Activated T-cell treated with anti-CD3 and anti-CD28 coated beads for 4 hours (primary cell): ENCODE data around the gene MYH3.
A peak's percentile ranks its signal among the peaks of the same experiment; 100 is the strongest.

Source experiments
- DNase-seq: peaks from one replicate; pipeline ENCODE4 v3.0.0-alpha.2; 2020

MYH3 gene

GRCh38 chr17:10648381-10648780 lies 8.7 kb downstream of the MYH3 start:
- no peak for DNase-seq

- peak; percentile 68 for DNase-seq
These were observed 10.6 kb downstream of the MYH3 start for GRCh38 chr17:10646392-10646990.

DNA sequence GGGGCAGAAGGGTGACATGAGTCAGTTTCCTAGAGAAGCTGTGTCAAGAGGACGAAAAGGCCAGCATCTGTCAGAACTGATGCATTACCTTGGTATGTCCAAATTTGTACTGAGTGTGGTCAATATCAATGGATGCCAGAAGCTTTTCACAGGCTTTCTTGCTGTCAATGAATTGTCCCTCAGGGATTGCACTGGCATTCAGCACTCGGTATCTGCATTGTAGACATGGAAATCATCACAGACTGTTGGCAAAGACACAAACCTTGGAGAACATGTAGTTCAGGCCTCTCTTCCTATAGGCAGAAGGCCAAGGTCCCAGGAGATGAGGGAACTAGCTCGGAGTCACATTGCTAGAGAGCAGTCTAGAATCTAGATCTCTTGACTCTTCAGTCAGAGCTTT lies 16.6 kb downstream of the MYH3 start:
- no peak for DNase-seq

DNA sequence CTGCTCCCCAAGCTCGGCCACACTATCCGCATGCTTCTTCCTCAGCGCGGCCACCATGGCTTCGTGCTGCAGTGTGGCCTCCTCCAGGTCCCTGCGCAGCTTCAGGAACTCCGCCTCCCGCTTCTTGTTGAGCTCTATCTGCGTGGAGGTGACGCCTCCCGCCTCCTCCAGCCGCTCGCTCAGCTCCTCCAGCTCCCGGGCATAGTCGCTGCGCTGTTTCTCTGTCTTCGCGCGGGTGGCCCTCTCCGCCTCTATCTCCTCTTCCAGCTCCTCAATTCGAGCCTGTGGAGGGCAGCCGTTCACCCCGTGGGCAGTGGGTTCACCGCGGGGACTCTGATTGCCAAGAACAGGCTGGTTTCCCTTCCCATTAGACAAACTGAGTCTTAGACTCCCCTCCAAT lies 19.0 kb downstream of the MYH3 start:
- no peak for DNase-seq

- no peak for DNase-seq
These were observed 21.8 kb downstream of the MYH3 start for GRCh38 chr17:10635290-10635689.

DNA sequence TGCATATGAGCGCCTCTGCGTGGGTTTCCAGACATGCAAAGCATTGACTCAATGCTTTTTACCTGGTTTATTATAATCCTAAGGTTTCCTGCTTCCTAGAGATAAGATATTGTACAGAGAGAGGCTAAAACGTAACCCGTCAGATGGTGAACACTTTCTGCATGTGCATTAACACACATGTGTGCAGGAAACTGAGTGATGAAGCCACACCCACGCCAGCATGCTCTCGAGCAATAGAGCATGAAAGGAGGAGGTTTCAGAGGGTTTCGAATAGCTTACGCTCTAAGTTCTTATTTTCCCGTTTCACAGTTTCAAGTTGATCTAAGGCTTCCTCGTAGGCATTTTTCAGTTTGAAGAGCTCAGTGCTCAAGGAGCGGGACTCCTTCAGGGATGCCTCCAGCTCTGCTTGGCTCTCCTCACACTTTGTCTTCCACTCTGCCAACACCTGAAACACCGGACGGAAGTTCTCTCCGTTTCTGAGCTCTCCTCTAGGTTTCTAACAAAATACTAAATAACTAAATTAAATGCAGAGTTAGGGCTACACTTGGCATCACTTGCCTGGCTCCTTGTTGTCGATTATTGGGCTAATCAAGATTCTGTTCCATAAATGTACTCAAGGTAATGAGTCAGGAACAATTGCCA lies 23.2 kb downstream of the MYH3 start:
- no peak for DNase-seq

DNA sequence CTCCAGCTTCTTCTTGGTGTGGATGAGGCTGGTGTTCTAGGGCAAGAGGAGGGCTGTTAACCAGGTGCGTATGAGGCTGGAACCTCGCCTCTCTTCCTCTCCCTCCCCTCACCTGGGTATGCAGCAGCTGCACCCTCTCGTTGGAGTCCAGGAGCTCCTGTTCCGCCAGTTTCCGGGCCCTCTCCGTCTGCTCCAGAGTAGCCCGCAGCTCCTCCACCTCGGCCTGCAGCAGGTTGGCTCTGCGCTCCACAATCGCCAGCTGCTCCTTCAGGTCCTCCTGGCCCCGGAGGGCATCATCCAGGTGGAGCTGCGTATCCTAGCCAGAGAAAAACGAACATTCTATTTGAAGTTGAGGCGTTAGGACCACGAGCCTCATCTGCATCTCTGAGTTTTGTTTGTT lies 25.4 kb downstream of the MYH3 start:
- no peak for DNase-seq

DNA sequence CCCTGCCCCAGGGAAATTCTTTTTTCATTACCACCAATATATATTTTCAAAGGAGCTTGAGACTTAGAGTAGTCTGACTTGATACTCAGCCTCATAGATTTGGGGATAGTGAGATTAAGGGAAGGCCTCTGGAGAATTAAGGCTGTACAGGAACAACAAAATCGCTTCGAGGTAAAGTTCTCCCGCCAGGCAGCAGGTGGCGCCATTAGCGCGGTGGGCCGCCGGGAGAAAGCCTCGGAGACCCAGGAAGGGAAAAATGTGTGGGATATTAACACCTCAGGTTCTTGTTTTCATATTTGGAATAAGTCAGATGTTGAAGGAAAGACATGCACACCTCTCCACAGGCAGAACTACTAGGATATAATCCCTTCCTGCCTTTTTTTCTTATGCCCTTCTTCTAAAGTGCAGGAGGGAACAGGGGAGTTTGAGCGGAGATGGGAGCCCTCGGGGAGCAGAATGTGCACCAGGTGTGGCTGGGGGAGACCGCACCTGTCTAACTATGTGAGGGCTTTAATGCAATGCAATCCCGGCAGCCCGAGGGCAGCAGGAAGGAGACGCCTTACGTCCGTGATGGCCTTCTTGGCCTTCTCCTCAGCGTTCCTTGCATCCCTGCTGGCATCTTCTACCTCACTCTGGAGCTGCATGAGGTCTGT lies 25.9 kb downstream of the MYH3 start:
- DNase-seq = no peak

GRCh38 chr17:10629706-10630105 lies 27.4 kb downstream of the MYH3 start:
- DNase-seq = no peak

DNA sequence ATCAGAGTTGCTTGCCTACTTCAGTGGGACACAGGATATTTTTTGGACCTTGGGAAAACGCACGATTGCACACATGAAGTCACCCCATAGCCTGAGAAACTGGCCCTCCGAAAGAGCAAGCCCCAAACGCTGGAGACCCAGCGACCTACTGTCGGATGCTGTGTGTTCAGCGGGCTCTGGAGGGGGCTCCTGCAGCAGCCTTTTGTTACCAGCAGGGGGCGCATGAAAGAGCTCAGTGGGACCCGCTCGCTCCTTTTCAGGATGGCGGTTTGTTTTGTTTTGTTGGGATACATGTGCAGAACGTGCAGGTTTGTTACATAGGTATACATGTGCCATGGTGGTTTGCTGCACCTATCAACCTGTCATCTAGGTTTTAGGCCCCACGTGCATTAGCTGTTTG lies 28.4 kb downstream of the MYH3 start:
- DNase-seq = no peak

DNA sequence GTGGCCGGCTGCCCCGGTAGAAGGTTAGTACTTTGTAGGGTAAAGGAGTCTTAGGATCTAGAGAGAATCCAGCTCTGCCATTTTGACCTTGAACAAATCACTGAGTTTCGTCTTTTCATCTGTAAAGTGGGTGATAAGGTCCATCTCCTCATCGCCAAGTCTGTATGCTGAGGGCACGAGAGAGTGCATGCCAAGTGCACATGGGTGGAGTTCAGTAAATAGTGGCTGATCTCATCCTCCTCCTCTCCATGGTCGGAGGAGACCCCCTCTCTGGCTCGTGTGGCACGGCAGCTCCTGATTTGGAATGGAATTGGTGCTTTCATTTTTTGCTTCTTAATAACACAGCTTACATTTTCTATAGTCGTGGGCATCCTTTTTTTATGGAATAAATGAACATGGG lies 30.7 kb downstream of the MYH3 start:
- DNase-seq = no peak

GRCh38 chr17:10624969-10625368 lies 32.1 kb downstream of the MYH3 start:
- DNase-seq = no peak

DNA sequence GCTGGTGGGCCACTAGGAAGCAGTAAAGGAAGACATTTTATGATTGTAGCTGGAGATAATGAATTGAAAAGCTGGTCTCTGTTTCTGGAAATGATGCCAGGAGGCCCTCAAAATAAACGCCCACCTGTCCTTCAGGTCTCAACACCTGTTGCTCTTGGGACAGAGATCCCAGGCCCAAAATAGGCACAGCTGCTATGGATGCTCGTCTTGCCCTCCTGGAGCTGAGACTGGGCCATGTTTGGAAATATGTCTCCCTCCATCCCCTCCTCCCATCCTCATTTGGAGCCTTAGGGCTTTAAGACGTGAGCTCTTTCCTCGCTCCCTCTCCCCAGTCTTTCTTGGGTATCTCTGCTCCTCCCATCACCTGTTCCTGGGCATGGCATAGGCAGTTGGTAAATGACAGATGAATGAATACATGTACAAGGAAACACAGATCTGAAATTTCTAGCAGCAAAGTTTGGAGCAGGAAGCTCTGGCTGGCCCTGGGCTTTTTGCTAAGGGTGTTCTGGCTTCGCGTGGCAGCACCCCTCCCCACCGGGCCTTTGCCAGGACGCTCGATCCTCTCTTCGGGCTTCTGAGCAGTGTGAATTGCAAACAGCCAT lies 33.3 kb downstream of the MYH3 start:
- no peak for DNase-seq

DNA sequence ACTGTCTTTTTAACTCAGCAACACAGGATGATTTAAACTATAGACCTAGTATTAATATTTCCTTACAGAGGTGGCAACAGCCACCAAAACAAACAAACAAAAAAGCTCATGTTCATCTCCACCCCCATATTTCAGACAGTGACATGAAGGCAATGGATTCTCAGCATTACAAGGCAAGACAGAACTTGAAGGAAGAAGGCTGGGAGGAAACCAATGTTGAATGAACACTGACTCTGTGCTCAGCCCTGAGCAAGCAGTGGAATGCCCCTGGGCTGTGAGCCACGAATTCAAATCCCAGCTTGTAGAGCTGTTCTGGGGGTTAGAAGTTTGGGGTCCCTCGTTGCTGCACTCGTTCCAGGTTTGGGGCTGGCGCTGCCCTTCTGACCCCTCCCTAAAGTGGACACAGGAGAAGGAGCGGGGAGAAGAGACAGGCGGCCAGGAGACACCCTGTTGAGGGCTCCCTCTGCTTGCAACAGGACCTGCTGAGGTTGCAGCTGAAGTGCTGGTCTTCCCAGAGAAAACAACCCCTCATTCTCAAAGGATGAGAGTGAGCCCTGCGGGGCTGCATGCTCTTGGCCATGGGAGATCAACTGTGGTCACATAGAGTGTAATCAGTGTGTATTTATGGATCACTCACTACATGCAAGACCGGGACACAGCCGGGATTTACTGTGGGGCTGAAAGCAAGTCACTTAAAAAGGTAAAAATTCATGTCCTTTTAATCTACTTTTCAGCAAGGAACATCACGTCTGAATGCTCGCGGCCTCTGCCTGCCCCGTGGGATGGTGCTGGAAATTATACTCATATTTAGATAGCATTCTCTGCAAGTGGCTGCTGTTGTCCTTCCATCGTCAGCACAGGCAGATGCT lies 34.3 kb downstream of the MYH3 start:
- DNase-seq = no peak

DNA sequence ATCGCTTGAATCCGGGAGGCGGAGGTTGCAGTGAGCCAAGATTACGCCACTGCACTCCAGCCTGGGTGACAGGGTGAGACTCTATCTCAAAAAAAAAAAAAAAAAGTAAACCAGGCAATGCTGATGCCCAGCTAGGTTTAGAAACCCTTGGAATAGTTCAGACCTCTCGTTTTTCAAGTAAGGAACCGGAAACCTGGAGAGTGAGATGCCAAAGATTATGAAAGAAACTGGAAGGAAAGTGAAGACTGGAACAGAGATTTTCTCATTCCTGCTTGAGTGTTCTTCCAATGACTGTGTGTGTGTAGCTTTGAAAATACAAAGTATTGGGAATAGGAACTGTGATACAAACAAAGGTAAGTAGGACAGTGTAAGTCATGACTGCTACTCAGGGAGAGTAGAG lies 35.7 kb downstream of the MYH3 start:
- DNase-seq = no peak

DNA sequence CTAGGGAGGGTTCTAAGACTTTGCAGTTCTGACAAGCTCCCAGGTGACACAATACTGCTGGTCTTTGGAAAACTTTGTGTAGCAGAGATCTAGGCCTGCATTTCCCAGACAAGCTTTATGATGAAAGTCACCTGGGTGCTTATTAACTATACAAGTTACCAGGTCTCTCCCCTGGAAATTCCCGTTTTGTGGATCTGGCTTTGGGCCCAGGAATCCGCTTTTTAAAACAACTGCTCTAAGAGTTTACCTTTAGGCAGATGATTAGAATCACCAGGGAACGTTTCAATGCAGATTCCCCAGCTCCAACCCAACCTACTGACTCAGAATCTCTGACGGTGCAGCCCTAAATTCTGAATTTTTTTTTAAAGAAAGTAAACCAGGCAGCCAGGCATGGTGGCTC lies 36.3 kb downstream of the MYH3 start:
- no peak for DNase-seq

- peak; percentile 37 for DNase-seq
These were observed 38.9 kb downstream of the MYH3 start for GRCh38 chr17:10618202-10618635.

DNA sequence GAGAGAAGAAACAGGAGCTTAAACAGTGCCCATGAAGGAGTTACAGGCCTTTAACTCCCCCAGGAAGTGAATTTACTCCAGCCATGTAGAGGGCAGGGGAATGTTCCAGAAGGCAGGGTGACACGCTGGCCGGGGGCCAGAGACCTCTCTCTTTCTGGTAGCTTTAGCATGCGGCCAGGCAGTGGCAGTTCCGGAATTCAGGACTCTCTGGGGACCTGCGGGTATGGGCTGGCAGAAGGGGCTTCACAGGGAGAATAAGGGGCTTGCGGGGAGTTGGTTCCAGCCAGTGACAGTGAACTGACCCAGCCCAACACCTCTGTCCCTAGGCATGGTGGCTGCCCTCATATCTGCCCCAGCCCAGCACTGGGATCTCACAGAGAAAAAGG lies 40.0 kb downstream of the MYH3 start:
- no peak for DNase-seq

- peak; percentile 58 for DNase-seq
These were observed 40.5 kb downstream of the MYH3 start for GRCh38 chr17:10616502-10617119.

DNA sequence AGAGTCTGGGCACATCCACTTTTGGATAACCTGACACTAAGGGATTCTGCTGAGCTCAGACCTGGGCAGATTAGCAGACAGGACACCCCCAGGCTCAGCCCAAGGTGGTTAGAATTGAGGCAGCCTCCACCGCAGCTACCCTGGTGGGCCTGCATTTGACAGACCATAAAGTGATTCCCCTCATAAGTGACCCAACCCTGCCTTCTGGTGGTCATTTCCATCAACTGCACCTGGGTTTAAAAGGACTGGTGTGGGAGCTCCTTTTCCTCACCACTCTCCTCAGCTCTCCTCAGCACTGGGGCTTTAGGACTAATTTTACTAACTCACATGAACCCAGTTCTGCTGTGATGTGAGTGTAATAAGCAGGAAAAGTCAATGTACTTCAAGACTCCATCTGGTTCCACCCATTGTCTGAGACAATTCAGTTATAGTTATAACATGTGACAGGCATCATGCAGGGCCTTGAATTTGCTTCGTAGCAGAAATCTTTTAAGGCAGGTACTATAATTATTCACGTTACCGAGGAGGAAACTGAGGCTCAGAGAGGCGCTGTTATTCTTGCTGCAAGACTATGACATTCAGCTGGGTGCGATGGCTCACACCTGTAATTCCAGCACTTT lies 42.5 kb downstream of the MYH3 start:
- DNase-seq = no peak

- DNase-seq = no peak
These were observed 43.2 kb downstream of the MYH3 start for GRCh38 chr17:10613775-10614513.
